ENCODE measurements around the gene CALHM4.
A peak's percentile ranks its signal among the peaks of the same experiment; 100 is the strongest.
"Not testable (repeated sequence)": the region's sequence is repeated elsewhere in the genome, so short reads cannot be mapped to it uniquely, and the experiment has no call there.

The CALHM4 gene

DNA sequence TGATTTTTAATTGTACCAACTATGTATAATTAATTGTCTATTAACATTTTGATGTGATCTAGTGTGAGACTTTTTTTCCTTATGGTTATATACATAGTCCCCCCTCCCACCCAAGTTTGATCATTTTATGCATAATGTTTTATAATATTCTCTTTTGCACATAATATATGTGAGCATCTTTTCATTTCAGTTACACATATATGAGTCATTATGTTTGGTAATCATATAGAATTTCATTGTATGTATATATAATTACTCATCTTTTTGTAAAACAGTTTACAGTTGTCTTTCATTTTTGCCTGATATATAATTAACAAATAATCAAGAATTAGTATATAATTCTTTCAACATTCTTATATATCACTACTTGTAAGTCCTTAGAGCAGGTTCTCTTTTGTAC is 32.7 kb downstream of the CALHM4 start:
- TF ChIP-seq CTCF (IDR thresholded peaks at IDR 0.05; ENCODE audit: insufficient read depth, low read depth, low read length, missing control alignments), result no peak
- DNase-seq (ENCODE audit: low read depth), result no peak
- no peak overlapping the region for H3K4me3 ChIP-seq (ENCODE audit: low read length)

DNA sequence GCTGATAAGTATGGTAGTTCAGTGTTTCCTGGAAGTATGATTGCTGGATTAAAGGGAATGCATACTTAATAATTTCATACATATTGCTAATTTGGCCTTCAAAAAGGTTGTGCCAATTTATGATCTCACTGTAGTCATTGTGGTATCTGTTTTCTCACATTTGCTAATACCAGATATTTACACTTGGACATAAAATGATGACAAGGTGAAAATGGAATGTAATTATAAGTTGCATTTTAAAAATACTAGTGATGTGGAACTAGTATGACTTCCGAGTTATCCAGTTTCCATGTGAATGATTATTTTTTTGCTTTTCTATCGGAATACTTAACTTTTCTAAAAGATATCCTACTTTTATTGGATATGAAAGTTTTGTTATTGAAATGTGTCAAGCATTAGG is 33.2 kb downstream of the CALHM4 start:
- no peak for DNase-seq (ENCODE audit: low read depth)
- TF ChIP-seq CTCF (IDR thresholded peaks at IDR 0.05; ENCODE audit: insufficient read depth, low read depth, low read length, missing control alignments), result no peak
- no peak overlapping the region for H3K4me3 ChIP-seq (ENCODE audit: low read length)

- H3K4me3 ChIP-seq (ENCODE audit: low read length), result no peak overlapping the region
- no peak for DNase-seq (ENCODE audit: low read depth)
- no peak for TF ChIP-seq CTCF (IDR thresholded peaks at IDR 0.05; ENCODE audit: insufficient read depth, low read depth, low read length, missing control alignments)
These were observed 41.7 kb downstream of the CALHM4 start for GRCh38 chr6:116595247-116595646.

- no peak overlapping the region for H3K4me3 ChIP-seq (ENCODE audit: low read length)
- DNase-seq (ENCODE audit: low read depth), result peak; percentile 39
- no peak for TF ChIP-seq CTCF (IDR thresholded peaks at IDR 0.05; ENCODE audit: insufficient read depth, low read depth, low read length, missing control alignments)
These were observed 43.3 kb downstream of the CALHM4 start for GRCh38 chr6:116596815-116597214.

DNA sequence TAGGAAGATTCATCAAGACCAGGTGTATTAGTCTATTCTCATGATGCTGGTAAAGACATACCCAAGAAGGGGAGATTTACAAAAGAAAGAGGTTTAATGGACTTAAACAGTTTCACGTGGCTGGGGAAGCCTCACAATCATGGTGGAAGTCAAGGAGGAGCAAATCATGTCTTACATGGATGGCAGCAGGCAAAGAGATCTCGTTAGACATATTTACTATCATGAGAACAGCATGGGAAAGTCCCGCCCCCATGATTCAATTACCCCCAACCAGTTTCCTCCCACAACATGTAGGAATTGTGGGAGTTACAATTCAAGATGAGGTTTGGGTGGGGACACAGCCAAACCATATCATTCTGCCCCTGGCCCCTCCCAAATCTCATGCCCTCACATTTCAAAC is 50.4 kb downstream of the CALHM4 start:
- H3K4me3 ChIP-seq (ENCODE audit: low read length); DNase-seq (ENCODE audit: low read depth): not testable (repeated sequence)

GRCh38 chr6:116604868-116605267 is 51.3 kb downstream of the CALHM4 start:
- H3K4me3 ChIP-seq (ENCODE audit: low read length); DNase-seq (ENCODE audit: low read depth): not testable (repeated sequence)

- no peak overlapping the region for H3K4me3 ChIP-seq (ENCODE audit: low read length)
- no peak for DNase-seq (ENCODE audit: low read depth)
- TF ChIP-seq CTCF (IDR thresholded peaks at IDR 0.05; ENCODE audit: insufficient read depth, low read depth, low read length, missing control alignments), result no peak
These were observed 52.4 kb downstream of the CALHM4 start for GRCh38 chr6:116605935-116606334.
